RPMI7951 (cell line): ENCODE data around the gene RAB23. TPM values are rescaled to one million over a fixed set of nuclear protein-coding genes. Genes with fewer than 3 reads are reported as not detected.

Experiments used
- total RNA-seq: library from RNA; depleted of rRNA; stranded (reverse); fragments of >200 nt; shearing (Covaris generic); gene quantifications from 2 replicates; pipeline ENCODE4 v1.2.3, GENCODE V29; 2014; rRNA removed

RAB23 gene
- total RNA-seq, 1 experiment from 2014 or later = 51.2 TPM

Other genes with a start within 250 kb of the RAB23 start
- 22.8 and 27.6 TPM in 2 replicates for gene KIAA1586, start 175.6 kb downstream of the RAB23 start, total RNA-seq
- gene ZNF451, start 132.1 kb downstream of the RAB23 start, total RNA-seq = 47.0 and 52.4 TPM in 2 replicates
- gene BAG2, start 50.0 kb downstream of the RAB23 start, total RNA-seq = 14.8 and 18.3 TPM in 2 replicates
- gene PRIM2, start 95.3 kb upstream of the RAB23 start, total RNA-seq = 51.2 and 60.8 TPM in 2 replicates